ENCODE measurements around the gene FUT7.
"Not testable (repeated sequence)": the region's sequence is repeated elsewhere in the genome, so short reads cannot be mapped to it uniquely, and the experiment has no call there.

FUT7 gene

DNA sequence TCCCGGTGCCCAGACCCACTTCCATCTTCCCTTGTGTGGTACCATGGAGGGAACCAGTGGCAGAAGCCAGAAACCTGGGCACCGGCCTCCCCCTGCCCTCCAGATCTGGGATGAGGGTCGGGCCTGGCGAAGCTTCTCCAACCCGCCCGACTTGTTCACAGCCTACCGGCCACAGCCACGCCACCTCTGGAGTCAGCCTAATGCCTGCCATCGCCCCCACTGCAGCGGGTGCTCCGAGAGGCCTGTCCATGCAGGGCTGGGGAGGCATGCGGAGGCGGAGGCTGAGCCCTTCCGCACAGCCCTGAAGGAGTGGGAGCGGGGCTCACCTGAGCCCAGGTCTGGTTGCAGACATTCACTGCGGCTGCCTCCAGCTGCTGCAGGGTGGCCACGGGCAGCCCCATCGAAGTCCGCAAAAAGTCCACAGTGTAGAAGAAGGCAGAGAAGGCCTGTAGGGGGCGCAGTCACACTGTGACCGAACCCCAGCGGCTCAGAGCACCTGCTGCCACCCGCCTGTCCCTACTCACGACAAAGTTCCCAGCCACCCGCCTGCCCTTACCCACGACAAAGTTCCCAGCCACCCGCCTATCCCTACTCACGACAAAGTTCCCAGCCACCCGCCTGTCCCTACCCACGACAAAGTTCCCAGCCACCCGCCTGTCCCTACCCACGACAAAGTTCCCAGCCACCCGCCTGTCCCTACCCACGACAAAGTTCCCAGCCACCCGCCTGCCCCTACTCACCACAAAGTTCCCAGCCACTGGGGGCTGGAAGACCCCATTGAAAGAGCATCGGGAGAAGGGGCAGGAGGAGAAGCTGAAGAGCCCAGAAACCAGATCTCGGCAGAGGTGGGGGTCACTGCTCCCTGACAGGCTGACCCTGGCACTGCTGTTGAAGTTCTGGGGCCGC, 17.9 kb upstream of the FUT7 start:
- no peak for DNase-seq

DNA sequence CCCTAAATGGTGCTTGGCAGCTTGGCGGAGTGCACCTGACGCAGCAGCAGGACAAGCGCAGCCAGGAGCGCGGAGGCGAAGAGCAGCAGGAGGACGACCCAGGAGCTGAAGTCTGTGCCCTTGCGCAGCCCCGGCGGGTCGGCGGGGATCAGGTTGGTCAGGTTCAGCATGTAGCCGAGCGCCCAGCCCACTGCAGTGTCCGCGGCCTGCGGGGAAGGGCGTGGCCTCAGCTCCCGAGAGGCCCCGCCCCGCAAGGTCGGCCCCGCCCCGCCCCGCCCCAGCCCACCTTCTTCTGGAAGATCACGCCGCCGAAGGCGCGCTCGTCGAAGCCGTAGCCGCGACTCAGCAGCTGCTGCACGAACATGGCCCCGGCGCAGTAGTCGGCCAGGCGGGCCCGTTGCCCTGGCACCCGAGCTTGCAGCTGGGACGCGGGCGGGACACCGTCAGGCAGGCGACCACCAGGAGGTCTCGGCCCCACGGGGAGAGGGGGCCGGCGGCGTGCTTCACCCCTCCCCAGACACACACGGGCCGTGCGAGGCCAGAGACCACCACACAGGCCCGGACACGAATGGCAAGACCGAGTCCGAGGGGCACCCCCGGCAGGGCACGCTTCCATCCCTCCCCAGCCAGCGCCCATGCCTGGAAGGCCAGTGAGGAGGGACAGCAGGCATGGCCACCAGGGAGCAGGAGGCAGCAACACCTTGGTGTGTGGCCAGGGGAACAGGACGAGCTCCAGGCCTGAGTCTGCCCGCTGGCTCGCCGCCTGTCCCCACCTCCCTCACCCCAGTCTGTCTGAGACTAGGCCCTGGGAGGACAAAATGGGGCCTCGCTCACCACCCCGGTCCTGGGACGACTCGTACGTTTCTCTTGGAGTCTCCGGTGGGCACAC, 17.0 kb upstream of the FUT7 start:
- no peak for DNase-seq

DNA sequence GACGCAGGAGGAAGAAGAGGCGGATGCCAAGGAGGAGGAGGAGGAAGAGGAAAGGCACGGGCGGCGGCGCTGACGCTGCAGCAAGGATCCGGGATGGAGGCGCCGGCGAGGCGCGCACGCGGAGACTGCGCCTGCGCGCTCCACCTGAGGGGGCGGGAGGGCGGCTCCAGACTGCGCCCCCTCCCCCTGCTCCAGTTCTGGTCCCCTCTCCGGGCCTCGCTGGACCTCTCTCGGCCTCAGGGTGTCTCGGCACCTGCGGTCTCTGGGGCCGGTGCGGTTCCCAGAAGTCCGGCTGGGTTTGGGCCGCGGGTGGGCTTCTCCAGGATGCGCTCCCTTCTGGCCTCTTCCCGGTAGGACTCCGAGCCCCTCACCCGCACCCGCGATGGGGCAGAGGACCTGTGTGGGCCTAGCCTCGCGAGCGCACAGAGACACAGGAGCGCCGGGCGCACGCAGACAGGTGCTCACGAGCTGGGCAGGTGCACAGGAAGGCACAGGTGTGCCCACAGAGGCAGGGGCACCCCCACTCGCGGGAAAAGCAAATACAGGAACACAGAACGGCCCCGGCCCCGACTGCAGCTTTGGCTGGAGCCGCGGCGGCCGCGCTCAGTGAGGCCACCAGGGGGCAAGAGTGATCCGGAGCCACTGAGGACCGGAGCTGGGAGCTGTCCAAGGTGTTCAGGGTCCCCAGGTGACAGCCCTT, 14.3 kb upstream of the FUT7 start, which contains the start of gene NPDC1:
TSS of gene NPDC1 (minus strand) at position 90 of the 700 bp plus-strand sequence. CDS start 188 bp downstream, outside the sequence.
- DNase-seq, result no peak

DNA sequence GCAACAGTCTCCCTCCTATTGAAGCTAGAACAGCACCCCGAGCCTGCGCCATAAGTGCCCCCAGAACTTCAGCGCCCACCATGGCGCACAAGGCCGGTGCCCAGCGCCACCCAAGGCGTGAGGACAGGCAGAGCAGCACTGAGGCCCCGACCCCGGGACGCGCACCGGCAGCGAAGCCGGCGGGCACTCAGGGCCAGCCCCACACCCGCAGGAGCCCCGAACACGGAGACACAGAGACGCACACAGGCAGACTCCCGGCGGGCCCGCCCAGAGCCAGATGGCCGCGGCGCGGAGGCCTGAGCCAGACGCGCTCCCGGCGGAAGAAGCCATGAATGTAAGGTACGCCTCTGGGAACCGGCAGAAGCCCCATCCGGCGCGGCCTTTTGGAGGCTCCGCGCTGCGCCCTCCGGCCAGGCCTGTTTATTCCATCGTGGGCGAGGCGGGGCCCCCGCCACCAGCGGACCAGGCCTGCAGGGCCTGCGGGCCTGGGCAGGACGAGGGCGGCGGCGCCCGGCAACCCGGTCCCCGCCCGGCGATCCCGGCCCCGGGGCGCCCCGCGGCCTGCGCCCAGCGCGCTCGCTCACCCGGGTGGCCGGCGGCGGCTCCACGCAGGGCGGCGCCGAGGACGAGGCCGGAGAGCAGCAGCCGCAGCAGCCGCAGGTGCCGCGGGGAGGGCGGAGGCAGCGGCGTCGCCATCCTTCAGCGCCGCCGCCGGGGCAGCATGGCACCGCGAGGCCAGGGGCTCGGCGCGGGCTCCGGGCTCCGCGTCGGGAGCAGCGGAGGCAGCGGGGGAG, 13.6 kb upstream of the FUT7 start:
- DNase-seq, result no peak

DNA sequence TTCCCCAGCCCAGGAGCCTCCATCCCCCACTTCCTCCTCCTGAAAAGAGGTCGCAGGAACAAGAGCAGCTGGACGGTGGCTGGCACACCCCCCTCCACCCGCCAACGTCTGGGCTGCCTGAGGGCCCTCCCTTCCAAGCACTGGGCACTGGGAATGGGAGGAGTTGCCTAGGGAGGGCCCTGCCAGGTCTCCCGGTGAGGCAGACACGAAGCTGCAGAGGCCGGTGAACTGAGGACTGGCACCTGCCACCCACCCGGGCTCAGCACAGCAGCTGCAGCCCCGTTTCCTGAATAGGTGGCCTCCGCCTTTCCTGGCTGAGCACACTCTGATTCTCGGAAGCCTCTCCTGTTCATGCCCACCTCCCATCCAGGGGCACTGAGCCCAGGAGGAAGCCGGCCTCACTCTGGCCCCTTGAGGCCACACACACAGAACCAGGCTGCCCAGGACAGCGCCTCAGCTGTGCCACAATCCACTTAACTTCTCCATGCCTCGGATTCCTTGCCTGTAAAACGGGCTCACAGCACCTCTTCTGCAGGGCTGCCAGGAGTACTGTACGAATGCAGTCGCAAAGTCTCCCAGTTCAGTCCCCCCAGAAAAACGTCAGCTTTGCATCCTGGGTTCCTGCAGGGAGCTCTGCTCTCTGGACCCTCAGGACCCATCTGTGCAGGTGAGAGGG, 12.8 kb upstream of the FUT7 start:
- no peak for DNase-seq

DNA sequence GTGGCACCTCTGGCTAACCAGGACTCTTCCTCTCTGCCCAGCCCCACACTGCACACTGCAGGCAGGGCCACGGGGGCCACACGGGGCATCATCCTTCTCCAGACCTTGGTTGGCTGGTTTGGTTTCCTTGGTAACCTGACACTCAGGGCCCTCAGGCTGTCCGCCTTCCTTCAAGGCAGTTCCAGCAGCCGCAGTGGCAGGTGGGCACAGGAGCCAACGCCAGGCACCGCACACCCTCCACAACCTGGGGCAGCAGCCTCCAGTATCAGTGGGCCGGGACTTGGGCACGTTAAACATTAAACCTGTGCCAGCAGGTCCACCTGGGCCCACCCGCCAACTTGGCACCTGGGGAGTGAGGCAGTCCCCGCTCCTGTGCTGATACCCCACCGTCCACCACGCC, 12.1 kb upstream of the FUT7 start:
- DNase-seq, result no peak

DNA sequence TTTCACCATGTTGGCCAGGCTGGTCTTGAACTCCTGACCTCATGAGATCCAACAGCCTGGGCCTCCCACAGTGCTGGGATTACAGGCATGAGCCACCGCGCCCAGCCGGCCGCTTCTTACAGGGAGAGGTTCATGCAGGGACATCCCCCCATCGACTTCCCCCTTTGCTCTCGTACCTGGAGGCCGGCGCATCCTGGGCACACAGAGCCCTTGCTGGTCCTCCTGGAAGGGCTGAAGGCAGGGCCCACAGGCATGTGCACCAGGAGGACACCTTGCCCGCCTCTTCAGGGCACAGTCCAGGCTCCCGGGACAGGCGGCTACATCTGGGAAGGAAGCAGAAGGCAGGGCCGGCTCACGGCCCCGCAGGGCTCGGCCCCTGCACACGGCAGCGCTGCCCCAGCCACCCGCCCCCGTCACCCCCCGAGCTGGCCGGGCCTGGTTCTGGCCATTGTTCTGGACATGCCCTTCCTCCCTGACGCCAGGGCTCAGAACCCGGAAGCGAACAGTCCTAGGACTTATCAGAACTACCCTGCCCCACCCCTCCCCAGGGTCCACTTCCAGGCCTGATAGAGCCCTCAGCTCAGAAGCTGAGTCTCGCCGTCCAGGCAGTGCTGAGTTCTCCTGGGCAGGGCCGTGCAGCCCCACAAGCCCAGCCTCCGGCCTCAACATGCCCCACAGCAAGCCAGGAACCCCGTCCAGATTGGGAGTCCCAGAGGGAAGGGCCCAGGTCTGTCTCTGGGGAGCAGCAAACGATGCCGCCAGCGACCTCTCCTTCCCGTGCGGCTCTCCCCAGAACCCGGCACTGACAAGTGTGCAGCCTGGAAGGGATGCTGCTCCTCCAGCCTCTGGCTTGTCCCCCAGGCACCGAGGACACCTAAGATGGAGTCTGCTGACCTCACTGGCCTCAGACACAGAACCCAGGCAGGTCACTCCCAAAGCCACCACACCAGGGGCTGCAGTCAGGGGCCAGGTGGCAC, 11.2 kb upstream of the FUT7 start:
- no peak for DNase-seq

DNA sequence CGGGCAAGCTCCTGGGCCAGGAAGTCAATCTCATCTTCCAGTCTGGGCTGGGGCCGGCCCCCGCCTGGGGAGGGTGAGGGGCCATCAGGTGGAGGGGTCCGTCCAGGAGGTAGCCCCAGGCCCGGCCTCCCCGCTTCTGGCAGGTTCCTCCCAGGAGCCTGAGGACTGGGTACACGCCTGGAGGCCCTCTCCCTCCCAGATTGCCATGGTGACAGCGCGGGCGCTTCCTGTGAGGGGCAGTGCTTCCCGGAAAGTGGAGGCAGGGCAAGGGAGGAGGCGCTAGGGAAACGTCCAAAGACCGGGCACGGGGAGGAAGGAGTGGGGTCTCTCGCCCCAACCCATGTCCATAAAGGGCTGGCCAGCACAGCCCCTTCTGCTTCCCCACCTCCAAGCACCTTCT, 9.2 kb upstream of the FUT7 start:
- no peak for DNase-seq

DNA sequence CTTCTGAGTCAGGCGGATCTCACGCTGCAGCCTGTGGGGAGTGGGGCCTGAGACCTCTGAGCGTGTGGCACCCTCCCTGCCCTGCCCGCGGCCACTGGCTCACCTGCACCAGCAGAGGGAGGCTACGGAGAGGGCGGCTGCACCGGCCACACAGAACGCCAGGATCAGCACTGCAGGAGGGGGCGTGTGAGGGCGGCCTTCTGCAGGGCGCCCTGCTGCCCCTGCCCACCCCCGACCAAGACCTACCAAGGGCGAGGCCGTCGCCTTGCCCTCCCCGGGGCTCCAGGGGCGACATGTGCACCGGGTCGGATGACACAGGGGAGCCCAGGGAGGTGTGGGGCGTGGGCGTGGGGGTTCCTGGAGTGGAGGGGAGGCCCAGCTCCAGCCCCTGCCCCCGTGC, 8.7 kb upstream of the FUT7 start:
- no peak for DNase-seq

DNA sequence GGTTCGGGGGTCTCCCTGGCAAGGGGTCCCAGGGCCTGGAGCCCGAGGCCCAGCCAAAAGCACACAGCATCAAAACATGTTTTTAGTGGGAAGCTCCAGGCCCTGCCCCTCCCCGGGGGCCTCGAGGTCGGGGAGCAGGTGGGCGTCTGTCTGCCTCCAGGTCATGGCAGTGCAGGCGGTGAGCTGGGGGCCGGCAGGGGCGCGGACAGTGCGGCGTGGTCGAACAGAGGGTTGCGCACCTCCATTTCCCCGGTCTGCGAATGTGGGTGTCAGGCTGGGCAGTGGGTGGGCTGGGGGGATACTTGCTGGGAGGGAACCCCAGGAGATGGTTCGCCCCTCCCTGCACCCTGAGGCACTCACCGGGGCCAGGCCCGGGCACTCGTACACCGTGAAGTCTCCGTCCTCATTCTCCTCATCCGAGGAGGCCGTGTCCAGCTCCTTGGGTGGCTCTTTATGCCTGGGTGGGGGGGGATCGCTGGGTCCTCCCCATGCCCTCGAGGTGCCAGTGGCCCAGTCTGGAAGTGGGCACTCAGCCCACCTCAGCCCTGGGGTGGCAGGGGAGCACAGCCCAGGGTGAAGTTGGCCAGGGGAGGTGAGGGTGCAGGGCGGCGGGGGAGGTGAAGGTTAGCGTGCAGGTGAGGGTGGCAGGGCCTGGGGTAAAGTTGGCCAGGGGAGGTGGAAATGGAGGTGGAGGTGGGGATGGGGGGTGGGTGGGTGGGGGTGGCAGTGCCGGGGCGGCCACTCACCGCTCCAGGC, 7.9 kb upstream of the FUT7 start:
- no peak for DNase-seq

DNA sequence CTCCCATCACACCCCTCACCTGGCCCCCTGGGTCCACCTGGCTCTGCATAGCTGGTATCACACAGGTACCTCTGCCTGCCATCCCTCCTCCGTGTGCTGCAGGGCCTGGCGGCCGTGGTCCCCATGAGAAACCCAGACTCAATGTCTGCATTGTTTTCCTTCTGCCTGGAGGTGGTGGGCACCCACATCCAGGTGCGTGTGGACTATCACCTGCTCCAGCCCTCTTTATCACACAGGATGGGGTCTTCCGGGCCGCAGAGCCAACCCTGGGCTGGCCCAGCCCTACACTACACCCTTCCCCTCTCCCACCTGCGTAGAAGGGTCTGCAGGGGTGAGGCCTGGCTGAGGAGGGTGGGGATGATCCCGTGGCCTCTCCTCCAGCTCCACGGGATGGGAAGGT, 7.0 kb upstream of the FUT7 start:
- no peak for DNase-seq

DNA sequence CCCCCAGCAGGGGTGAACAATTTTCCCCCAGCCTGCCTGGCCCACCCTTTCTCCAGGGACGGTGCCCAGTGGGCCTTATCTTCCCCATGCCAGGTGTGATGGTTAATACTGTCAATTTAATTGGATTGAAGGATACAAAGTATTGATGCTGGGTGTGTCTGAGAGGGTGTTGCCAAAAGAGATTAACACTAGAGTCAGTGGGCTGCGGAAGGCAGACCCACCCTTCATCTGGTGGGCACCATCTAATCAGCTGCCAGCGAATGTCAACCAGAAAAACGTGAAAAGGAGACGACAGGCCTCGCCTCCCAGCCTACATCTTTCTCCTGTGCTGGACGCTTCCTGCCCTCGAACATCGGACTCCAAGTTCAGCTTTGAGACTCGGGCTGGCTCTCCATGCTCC, 5.6 kb upstream of the FUT7 start:
- no peak for DNase-seq

DNA sequence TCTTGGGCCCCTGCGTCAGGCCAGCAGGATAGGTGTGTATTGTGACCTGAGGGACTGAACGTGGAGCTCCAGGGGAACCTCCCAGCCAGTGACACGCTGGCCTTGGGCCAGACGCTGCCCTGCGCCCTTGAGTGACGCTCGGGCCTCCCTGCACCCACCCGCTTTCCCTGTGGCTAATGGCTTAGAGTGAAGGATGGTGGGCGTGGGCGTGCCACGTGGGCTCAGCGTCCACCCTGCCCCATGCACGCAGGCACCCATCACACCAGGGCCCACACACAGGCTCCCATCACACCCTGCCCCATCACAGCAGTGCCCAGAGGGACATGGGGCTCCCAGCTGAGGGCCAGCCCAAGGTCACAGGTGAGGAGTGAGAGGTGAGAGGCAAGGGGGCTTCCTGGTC, 5.1 kb upstream of the FUT7 start:
- DNase-seq, result no peak

DNA sequence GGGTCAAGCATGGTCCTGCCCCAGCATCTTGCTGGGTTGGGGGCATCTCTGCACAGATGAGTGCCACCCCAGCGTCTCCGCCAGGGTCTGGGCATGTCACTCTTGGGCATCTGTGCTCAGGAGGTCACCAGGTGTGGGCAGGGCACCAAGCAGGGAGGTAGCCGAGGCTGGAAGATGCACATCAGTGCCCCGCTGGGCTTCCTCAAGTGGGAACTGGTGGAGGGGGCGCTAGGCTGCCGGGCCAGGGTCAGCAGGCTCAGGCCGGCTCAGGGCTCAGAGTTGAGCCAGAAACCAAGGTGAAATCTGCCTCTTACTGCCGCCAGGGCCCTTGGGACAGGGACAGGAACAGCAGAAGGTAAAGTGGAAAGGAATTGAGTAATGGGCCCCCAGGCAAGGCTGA, 4.0 kb upstream of the FUT7 start:
- no peak for DNase-seq

DNA sequence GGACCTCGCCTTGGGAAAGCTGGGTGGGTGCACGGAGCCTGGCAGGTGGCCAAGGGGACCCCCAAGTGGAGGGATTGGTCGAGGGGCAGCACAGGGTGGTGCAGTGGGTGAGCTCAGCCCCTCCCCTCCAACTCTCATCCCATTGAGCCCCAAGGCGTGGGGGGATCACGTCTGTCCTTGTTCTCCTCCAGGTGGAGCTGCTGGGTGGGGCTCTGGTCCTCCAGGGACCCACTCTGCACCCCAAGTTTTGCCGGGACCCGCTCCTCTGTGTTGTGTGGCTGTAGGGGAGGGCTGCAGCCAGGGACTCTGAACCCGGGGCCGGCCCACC, 3.6 kb upstream of the FUT7 start:
- DNase-seq, result no peak

DNA sequence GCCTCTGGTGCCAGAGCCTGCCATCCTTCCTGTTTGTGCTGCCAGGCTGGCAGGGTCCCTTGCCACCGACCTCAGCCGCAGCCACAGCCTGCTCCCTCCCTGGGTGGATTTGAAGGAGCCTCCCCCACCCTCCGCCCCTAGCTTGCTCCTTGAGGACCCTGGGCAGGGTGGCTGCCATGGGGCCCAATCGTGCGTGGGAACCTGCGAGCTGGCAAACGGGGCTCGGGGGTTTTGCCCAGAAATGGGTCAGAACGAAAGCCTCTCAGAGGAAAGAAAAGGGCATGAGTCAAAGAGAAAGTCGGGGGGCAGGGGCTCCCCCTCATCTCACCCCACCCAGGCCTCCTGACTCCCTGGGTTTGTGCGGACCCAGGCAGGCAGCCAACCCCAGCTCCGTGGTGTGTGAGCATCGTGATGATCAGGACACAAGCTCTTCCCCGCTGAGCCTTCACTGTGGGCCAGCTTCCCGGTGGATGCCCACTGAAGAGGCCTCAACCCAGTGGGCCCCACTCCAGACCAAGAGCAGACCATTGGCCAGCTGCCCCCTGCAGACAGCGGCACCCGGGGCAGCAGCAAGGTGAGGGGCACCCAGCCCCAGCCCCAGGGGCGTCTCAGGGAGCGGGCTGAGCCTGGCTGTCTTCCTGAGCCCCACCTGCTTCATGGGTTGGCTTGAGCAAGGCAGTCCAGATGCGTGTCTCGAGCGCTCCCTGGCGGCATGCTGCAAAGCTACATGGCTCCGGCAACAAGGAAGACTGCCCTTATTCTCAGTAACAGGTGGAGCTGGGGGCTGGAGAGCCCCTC, 3.0 kb upstream of the FUT7 start:
- peak; percentile 35 for DNase-seq

DNA sequence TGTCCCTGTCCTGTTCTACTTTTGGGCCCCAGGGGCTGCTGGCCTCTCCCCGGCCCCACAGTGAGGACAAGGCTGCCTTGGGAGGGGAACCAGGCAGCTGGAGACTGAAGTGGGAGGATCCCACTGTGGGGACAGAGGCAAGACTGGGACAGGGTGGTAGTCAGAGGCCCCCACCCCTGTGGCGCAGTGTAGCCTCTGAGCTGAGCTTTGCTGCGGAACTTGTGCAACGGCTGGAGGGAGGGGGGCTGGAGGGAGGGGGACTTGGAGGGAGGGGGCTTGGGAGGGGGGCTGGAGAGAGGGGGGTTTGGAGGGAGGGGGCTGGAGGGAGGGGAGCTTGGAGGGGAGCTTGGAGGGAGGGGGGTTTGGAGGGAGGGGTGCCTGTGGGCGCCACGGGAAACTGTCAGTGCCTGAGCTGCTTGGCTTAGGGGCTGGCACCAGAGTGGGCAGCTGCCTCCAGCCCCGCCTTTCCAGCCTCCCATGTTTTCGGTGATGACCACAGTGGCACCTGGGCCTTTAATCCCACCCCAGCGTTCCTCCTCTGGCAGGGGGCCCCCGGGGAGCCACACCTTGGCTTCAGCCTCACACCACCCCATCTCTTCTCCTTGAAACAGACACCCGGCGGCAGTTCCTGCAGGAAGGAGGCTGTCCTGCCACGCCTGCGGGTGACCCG, 2.3 kb upstream of the FUT7 start:
- no peak for DNase-seq

DNA sequence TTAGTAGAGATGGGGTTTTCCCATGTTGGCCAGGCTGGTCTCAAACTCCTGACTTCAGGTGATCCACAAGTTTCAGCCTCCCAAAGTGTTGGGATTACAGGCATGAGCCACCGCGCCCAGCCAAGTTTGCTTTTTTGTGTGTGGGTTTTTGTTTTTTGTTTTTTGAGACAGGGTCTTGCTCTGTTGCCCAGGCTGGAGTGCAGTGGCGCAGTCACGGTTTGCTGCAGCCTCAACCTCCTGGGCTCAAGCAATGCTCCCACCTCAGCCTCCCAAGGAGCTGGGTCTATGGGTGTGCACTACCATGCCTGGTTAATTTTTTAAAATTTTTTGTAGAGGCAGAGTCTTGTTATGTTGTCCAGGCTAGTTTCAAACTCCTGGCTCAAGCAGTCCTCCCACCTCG, 1.6 kb upstream of the FUT7 start:
- DNase-seq, result not testable (repeated sequence)

DNA sequence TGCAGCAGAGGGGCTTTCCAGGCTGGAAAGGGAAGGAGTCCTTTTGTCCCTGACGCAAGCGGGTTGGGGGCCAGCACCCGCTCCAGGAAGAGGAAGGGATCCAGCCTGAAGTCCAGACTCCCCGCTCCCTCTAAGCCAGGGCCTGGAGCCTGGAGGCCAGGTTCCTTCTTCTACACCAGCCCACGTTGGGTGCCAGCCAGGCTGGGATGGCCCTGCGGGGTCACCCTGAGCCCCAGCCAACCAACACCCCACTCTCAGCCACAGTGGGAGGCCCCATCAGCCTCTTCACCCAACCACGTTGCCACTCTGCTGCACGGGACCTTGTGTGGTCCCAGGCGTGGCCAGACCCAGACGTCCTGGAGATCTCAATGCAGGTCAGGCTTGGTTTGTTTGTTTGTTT, 970 bp upstream of the FUT7 start:
- no peak for DNase-seq

Measured in SIG-M5 (cell line).